AG08396 (cell line): ENCODE results near the gene NELL1.

Source experiments
- DNase-seq: peaks from one replicate; pipeline ENCODE4 v3.0.0; 2012; ENCODE audit warnings: low spot score, mixed read lengths

Gene NELL1

DNA sequence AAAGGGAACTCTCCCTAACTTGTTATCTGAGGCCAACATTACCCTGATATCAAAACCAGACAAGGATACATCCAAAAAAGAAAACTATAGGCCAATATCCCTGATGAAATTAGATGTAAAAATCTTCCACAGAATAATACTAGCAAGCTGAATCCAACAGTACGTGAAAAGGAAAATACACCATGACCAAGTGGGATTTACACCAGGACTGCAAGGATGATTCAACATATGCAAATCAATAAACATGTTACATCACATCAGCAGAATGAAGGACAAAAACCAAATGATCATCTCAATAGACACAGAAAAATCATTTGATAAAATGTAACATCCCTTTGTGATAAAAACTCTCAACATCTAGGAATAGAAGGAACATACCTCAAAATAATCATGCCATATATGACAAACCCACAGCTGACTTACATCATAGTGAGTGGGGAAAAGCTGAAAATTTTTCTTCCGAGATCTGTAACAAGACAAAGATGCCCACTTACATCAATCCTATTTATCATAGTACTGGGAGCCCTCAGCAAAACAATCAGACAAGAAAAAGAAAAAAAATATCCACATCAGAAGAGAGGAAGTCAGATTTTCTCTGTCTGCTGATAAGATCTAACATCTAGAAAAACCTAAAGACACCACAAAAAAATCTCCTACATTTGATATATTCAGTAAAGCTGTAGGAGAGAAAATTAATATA is 820.2 kb downstream of the NELL1 start:
- no peak for DNase-seq

DNA sequence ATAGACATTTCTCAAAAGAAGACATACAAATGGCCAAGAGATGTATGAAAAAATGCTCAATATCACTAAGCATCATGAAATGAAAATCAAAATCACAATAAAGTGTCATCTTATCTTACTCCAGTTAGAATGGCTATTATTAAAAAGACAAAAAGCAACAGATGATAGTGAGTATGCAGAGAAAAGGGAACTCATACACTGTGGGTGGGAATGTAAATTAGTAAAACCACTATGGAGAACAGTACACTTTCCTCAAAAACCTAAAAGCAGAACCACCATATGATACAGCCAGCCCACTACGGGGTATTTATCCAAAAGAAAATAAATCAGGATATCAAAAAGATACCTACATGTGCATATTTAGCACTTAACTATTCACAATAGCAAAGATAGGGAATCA is 823.5 kb downstream of the NELL1 start:
- no peak for DNase-seq

DNA sequence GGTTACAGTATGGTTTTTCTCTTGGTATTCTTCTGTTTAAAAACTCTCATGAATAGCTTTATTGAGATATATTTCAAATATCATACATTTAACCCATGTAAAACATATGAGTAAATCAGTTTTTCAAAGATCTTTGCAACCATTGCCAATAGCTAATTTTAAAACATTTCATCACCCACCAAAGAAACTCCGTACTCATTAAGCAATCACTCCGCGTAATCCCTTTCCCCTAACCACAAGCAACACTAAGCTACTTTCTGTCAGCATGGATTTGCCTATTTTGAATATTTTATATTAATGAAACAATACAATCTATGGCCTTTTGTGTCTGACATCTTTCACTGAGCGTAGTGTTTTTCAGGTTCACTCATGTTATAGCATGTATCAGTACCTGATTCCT is 825.6 kb downstream of the NELL1 start:
- DNase-seq: no peak

DNA sequence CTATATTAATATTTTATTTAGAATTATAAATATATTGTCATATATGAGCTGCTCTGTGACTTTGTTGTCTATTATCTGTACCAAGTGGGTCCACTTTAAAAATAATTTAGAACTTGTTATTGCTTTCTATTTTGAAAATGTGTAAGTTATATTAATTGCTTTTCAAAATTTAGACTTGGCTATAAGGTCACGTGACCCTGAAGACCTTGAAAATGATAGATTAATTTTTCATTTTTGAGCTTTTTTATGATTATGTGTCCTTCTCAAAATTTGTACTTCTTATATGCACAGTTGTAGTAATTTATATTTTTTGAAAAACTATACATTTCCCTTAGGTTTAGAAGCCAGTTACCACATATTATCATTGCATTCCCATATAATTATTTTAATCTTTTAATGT is 826.5 kb downstream of the NELL1 start:
- no peak for DNase-seq

DNA sequence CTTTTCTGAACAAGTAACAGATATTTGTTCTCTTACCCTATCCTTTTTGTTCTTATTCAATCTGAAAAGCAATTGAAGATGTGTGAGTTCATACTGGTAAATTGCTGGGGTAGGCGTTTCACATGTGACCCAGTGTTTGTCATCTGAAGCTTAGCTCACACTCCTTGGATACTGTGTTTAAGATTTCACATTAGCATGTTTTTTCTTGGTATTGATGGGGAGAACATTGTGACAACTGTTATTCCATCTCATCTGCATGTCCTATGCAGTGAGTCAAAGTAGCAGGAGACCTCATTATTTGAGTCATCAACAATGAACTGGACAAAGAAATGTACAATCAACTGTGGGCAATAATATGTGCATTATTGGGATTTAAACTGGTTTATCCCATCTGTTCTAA is 831.9 kb downstream of the NELL1 start:
- no peak for DNase-seq

DNA sequence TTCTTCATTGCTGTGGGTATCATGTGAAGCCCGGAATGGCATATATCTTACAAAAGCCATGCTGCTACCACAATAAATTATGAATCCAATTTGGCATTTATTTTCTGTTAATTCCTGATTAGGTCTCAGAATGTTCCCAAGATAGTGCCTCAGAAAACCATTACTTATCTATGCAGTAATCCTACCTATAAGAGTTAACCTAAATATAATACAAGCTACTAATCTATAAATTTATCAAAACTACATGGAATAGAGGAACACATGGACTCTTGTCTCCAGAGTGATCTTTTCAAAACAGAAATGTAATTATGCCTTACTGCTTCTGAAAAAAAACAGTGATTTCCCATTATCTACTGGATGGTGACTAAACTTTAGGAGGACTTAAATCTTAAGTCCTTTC is 835.7 kb downstream of the NELL1 start:
- DNase-seq: no peak

DNA sequence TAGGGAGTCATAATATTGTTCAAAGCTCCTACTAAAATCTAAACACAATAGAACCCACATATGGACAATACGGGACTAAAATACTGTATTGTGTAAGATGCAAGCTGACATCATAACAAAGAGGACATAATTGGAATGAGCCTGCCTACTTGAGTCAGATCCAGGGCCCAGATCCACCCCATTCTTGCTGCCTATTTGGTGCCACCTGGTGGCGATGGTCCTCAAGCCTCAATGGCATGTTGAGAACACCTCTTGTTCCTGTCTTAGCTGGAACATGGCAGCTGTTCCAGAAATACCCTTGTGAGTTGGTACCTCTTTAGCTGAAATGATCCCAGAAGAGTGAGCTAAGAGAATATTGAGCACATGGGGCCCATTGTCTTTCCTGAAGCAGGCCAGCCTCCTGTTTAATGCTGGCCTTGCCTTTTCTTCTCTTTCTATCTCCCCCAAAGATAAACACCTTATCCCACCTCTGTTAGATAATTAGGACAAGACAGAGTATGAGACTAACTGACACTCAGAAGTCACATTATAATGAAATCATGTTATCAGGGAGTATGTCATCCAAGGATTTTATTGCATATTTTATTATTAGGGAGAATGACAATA is 842.6 kb downstream of the NELL1 start:
- no peak for DNase-seq

DNA sequence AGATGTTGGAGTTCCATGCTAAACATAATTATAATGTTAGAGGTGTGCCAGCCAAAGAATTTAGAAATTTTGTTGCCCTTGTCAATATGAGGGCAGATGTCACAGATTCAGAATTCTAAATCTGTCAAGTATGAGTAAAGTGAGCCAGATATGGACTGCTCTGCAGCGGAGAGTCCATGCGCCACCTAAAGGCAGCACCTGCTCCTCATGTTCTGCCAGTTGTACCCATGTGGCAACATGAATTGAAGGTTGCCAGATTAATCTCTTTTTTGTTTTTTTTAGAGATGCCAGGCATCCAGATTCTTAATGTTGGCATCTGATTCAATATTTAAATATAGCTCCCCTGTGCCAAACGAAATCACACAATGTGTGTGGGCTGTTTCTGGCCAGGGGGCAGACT is 844.9 kb downstream of the NELL1 start:
- no peak for DNase-seq

DNA sequence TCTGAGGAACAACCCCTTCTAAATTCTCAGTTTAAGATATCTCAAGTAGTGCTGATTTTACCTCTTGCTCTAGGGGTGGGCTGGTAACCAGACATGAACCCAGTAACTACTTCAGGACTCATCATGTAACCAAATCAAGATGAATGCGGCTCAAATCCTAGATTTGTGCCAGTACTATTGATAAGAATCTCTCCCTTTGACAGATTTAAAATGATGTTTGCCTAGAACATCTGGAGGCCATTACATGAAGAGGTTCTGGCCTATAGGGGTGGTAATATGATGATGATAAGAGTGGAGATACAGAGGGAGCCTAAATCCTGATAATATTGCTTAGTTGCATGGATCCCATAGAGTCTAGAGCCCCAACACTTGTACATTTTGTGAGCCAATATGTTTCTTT is 850.9 kb downstream of the NELL1 start:
- DNase-seq: no peak

DNA sequence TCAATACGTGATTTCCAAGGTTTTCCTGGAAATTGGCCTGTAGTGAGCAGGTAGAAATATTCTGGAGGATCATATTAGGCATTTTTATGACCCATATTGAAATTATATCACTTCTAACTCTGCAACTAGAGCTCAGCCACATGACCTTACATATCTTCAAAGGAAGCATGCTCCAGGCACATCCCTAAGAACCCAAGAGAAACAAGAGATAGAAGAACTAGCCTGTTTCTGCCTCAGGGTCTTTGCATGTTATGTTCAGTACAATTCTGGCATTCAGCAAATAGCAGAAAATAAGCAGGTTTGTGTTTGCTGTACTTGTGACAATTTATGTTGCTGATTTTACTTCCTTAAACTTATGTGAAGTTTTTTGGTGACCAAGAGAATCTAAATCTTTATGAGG is 859.8 kb downstream of the NELL1 start:
- no peak for DNase-seq

DNA sequence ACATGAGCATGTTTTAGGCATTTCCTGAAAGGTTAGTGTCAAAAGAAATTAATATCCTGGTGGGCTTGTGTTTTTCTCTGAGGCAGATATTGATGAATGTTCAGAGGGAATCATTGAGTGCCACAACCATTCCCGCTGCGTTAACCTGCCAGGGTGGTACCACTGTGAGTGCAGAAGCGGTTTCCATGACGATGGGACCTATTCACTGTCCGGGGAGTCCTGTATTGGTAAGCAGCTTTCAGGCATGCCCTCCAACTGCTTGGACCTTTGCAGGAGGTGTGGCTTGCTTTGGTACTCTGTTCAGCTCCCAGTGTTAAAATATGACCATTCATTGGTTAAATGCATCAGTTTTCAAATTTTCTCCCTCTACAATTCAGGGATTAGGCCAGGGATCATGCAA is 864.9 kb downstream of the NELL1 start:
- DNase-seq: no peak

DNA sequence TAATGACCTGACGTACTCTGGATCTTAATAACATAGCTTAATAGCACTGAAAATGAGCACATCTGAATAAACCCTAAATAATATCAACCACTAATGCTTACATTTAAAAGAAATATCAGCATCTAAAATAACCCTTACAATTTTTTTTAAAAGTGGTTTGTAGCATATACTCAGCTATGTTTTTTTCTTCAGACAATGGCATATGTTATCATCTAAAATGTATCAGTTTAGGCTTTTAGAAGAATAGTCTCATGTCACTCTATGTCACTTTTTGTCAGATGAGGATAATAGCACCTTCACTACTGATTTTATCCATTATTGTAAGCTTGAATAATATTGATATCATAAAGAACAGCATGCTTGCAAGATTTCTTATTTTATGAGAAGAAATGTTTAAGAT is 868.6 kb downstream of the NELL1 start:
- DNase-seq: no peak

DNA sequence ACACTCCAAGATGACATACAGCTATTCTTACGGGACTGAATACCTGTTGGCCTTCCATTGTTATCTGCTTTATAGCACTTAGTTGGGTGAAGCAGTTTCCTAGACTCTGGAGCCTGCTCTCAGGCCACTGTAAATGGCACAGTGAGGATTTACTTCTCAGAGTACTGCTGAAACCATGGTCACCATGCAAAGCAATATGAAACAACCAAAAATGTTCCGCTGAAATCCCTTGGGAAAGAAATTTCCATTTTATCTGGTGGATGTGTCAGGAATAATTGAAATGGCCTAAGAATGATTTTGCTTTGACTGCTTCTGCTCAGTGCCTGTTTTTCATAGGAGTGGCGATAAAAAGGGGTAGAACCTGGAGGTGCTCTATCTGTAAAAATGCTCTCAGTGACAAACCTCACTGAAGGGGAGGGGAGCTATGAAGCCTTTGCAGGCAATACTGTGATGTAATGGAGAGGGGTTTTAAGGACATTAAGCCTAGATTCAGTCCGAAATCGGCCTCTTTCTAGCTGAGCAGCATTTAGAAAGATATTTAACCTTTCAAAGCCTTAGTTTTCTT is 871.9 kb downstream of the NELL1 start:
- DNase-seq: no peak

DNA sequence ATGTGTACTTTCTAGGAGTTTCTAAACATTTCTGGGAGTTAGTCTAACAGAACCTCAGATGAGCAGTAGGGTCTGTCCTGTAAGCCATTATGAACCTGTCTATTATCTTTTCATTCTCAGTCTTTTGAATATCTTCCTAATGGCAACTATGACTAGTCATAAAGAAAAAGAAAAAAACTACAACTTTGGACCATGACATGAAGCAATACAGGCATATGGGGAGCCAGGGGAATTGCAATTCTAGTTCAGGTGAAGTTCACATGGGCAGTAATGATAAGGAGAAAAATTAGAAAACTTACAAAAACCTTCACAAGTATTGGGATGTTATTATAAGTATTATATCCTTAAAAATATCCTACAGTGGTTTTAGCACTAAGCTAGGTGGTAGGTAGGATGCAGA is 874.5 kb downstream of the NELL1 start:
- DNase-seq: no peak

DNA sequence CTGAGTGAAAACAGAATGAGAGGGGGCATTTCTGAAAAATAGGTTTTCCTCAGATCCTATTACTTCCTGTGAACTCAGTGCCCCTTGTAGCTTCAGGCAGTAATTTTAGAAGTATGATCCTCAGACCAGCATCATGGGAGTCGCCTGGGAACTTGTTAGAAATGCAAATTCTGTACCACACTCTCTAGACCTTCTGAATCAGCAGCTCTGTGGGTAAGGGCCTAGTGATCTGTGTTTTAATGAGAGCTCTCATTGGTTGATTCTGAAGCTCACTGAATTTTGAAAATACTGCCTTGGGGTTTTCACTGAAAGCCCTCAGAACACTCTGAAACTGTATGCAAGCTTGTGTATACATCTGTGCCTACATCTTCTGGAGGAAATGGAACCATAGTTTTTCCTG is 876.3 kb downstream of the NELL1 start:
- DNase-seq: no peak

DNA sequence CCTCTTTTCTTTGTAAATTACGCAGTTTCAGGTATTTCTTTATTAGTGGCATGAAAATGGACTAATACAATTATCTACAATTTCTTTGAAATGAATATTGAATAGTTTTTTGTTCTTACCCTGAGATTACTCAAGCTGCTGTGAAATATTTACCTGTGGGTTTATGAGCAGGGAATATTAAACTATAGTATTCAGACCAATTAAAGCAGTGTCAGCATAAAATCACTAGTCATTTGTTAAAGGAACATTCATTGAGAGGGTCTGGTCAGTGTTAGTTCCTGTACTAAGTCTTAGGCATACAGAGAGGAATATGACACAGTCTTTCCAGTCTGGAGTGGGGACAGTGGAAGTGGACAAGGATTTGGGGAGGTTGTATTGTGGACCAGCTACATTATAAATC is 877.3 kb downstream of the NELL1 start:
- DNase-seq: no peak

DNA sequence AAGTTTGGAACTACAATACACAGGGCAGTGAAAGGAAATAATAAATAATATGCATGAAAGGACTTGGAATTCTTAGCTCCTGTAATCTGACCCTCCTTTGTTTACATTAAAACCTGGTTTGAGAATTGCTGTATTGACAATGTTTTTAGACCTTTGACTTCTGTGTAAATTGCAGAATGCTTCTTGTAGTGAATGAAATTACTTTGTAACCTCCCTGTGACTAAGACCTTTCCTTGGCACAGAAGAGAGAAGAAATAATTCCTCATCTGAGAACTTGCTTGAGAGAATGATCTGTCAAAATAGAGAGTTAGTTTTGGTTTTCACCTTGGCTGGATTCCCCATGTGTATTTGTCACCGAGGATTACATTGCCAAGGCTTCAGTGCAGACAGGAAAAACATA is 883.5 kb downstream of the NELL1 start:
- no peak for DNase-seq

DNA sequence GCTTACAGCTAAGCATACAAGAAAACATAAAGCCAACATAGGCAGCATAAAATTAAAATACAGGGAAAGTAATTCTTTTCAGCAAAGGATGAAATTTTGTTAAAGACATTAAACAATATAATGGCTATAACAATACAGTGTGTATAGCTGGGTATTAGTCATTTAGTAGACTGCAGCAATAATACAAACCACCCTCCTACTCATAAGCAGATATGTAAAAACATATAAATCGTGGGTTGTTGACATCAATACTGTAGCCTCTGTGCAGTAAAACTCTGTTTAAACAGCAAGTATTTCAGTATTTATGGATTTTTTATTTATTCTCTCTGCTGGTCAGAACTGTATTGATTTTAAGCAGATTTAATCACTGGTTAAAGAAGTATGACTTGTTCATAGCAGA is 884.4 kb downstream of the NELL1 start:
- no peak for DNase-seq

DNA sequence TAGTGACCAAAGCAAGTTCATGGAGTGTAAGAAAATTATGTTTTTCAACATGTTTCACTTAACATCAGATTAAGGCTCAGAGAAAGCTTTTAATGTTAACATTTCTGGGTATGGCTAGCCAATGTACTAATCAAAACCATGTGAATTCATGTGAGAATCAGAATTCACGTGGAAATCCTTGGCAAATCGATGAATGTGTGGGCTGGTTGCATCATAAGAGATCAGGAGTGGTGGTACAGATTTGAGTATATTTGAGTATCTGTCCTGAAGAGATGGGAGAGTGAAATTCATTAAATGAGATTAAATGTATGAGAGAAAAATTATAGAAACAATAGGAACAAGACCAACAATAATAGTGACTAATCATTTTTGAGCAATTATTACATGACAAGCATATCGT is 884.9 kb downstream of the NELL1 start:
- DNase-seq: no peak

DNA sequence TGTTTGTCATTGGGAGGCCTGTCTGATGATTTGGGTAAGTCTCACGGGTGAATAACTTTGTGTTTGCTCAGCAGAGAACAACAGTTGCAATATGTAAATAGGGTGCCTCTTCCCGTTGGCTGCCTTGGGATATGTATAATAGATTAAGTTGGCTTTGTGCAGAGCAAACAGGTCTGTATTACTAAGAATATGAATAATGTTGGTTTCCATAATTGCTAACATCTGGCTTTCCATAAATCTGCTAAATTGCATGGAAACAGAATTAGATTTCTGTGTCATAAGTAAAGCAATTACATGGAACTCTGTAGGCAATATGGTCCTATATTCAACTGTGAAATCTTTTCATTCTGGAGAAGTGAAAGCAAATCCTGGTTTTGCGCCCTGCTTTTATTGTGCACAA is 887.5 kb downstream of the NELL1 start:
- no peak for DNase-seq

DNA sequence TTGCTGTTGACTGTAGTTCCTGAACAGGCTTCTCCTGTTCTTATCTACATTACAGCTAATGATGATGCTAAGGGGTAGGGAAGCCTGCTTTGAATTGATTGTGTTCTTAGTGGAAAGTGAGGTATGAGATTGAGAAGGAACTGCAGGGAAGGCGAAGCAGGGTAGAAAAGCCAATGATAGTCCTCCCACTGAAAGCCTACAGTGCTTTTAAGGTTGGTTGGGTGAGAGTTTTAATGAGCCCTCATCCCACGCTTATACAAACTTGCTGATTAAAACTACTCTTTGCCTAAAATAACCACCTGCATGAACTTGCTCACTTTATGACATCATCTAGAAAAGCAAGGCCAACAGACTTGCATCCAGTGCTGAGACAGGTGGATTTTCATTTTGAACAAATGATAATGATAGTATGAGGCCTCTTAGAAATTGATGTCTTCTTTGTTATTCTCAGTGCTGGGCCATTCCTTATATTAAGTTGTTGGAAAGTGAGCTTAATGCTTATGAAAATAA is 891.1 kb downstream of the NELL1 start:
- DNase-seq: no peak

DNA sequence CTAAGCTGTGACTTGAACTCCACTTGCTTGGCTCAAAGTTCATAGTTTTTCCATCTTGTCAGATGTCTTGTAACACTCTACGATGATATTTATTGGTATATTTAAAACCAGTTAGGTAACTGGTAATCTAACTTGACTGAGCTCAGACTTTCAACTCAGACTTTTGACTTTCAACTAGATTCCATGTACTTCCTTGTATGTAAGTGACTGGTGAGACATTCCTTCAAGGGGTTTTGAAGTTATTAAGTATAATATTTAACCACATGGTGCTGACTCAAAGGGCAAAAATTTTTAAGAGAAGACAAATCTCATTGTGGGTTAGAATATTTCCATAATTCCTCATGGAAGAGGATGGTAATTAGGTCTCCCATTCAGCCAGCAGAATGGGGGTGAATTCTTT is 892.2 kb downstream of the NELL1 start:
- no peak for DNase-seq

DNA sequence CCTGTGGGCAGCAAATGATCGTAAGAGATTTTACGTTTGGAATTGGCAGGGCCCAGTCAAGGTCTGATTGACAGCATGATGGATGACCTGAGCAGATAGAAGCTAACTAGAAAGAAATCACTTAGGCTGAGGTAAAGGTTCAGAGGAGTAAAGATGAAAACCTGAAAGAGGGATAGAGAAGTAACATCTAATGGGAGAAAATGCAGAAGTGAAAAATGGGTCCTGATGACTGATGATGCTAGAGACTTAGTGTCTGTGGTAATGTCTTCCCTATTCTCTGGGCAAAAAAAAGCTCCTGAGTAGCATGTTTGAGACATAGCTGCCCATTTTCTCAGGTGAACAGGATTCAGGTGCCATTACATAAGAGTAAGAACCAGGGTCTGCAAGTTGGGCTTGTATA is 894.7 kb downstream of the NELL1 start:
- DNase-seq: no peak
